ENCODE measurements around the gene SLC35A4. TPM values are rescaled to one million over a fixed set of nuclear protein-coding genes. Genes with fewer than 3 reads are reported as not detected.

The SLC35A4 gene
- total and polyA plus RNA-seq, 2 of the 8 experiments (the other 6 are each of a cell fraction or from before 2014, with no cell fraction given) = 78.6 to 133 TPM

- TF ChIP-seq RNF2 (IDR thresholded peaks at IDR 0.05; ENCODE audit: borderline replicate concordance, low read depth, low read length, missing control alignments, poor library complexity, severe bottlenecking) (no peak), HDAC6 (IDR thresholded peaks at IDR 0.05; ENCODE audit: low read depth, low read length) (no peak), SIX5 (IDR thresholded peaks at IDR 0.05; ENCODE audit: low read depth, low read length) (no peak), HDAC2 (IDR thresholded peaks at IDR 0.05; ENCODE audit: borderline replicate concordance in 1 of 2, low read depth in 2 of 2, low read length in 2 of 2) (no peak), SIN3A (conservative IDR thresholded peaks at IDR 0.05 in 1 of 2, IDR thresholded peaks at IDR 0.05 in 1 of 2; ENCODE audit: low read depth in 1 of 2, low read length in 2 of 2) (peak; percentile 62 to 82; a peak in 3 of 4 replicates), BACH1 (IDR thresholded peaks at IDR 0.05; ENCODE audit: low read length) (no peak), CEBPB (IDR thresholded peaks at IDR 0.05; ENCODE audit: low read depth, low read length) (no peak), TAF1 (IDR thresholded peaks at IDR 0.05; ENCODE audit: low read depth, low read length) (peak; percentile 93), POU5F1 (IDR thresholded peaks at IDR 0.05; ENCODE audit: low read depth, low read length) (no peak), YY1 (IDR thresholded peaks at IDR 0.05; ENCODE audit: low read depth, low read length) (peak; percentile 66; the same call in 1 of the 2 replicates), KDM5A (IDR thresholded peaks at IDR 0.05; ENCODE audit: low read length) (no peak), JUND (IDR thresholded peaks at IDR 0.05; ENCODE audit: low read length) (peak; percentile 38; the same call in 1 of the 2 replicates), TBP (IDR thresholded peaks at IDR 0.05; ENCODE audit: low read depth, low read length) (peak; percentile 83), RFX5 (IDR thresholded peaks at IDR 0.05; ENCODE audit: borderline replicate concordance, low read depth, low read length) (no peak), NRF1 (IDR thresholded peaks at IDR 0.05; ENCODE audit: low read depth, low read length) (no peak), TCF12 (IDR thresholded peaks at IDR 0.05; ENCODE audit: low read depth, low read length) (no peak), FOSL1 (IDR thresholded peaks at IDR 0.05; ENCODE audit: insufficient read depth, low read depth, low read length) (no peak), TAF7 (optimal IDR thresholded peaks at IDR 0.05; ENCODE audit: borderline replicate concordance, low read depth, low read length) (peak; percentile 87), USF2 (IDR thresholded peaks at IDR 0.05; ENCODE audit: low read length) (no peak), NANOG (IDR thresholded peaks at IDR 0.05; ENCODE audit: insufficient read depth, low read depth, low read length, poor library complexity, severe bottlenecking) (no peak), POLR2A (IDR thresholded peaks at IDR 0.05; ENCODE audit: control extremely low read depth in 1 of 2, low read depth in 2 of 2, low read length in 2 of 2) (peak; percentile 97 to 98), RXRA (IDR thresholded peaks at IDR 0.05; ENCODE audit: insufficient read depth, low read depth, low read length) (no peak), ASH2L (IDR thresholded peaks at IDR 0.05; ENCODE audit: low read length) (peak; percentile 60), CBX8 (IDR thresholded peaks at IDR 0.05; ENCODE audit: borderline replicate concordance, low read depth, low read length) (no peak)
Observed at GRCh38 chr5:140557136-140557805, 7.4 kb upstream of the SLC35A4 start, which contains the start of gene SRA1 (continued).
